HS-5 (cell line): ENCODE data around the gene DIP2B.

ENCODE experiments used
- DNase-seq: peaks from one replicate; pipeline ENCODE4 v3.0.0-alpha.2; 2012; ENCODE audit warnings: low read depth

DIP2B gene

GRCh38 chr12:50574601-50575348, 70.0 kb downstream of the DIP2B start:
- no peak for DNase-seq

DNA sequence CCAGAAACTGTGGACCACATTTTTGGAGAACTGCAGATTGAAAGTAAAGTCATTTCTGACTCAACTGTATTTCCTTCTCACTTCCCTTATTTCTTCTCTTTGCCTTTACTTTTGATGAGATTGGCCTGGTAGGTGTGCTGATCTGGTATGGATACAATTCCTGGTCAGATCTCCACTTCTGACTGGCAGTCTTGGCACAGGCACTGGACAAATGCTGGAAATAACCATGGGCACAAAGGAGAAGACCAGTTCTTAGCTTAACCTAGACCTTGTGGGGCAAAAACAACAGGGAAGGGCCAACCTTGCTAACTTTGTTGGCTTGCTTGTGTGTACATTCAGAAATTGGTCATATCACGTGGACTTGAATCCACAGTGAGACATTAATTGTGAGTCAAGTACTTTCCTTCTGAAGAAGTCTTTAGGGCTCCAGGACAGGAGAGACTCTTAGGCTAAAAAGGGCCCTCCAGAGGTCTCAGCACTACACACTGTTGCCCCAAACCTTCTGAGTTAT, 75.0 kb downstream of the DIP2B start:
- no peak for DNase-seq

GRCh38 chr12:50580436-50580835, 75.7 kb downstream of the DIP2B start:
- no peak for DNase-seq

GRCh38 chr12:50581226-50582184, 76.7 kb downstream of the DIP2B start:
- DNase-seq: no peak

DNA sequence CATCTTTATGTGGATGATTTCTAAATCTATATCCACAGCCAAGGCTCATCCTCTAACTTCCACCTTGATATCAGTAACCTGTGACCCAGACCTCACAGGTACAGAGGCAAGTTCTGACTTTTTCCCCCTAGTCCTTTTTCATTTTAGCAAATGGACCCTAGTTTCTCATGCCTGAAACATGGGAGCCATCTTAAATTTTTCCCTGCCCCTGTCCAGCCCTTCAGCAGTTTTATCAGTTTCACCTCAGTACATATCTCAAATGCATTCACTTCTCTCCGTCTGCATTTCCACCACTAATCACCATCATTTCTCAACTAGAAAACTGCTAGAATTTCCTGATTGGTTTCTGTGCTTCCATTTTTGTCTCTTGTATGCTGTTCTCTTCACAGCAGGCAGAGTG, 79.3 kb downstream of the DIP2B start:
- no peak for DNase-seq

GRCh38 chr12:50589650-50590435, 85.1 kb downstream of the DIP2B start:
- DNase-seq: peak; percentile 81

GRCh38 chr12:50590869-50591268, 86.1 kb downstream of the DIP2B start:
- DNase-seq: no peak

- DNase-seq: no peak
Observed at GRCh38 chr12:50595667-50596066, 90.9 kb downstream of the DIP2B start.

DNA sequence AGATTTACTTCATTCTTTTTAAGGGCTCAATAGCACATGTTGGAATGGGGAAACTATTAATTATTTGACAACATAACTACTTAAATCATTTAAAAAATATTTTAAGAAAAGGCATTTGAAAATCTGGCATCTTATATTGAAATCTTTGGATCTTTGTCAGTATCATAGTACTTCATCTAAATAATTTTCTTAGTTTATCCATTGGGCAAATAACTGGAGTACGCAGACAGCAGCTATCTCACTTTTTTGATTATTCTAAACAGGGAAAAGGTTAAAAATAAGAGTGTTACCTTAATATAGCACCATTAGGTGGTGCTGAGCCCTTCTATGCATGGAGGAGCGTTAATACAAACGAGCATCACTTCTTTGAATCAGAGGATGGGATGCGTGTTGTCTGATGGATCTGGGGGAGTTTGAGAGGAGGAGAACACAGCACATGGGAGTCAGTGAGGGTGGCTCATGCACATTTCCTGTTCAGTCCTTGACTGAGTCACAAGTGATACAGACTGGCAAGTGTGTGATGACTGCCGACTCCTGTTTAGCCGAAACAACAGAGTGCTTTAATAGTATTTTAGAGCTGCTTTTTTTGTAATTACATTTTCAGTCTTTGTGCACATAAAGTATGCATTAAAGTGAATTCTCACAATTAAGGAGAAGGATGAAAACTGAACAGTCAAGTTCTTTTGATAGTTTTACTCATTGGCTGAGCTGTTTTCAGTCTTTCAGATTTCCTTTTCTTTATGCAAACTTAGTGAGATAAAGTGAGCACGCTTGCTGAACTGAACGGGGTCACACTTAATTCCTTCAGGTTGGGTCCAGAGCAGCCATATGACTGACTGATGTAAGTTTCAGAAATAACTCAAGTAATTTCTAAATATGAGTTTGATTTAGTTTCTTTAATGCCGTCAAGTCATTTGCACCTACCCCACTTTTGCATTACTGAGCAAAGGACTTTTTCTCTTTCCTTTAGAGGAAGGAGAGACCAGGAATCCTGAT, 92.7 kb downstream of the DIP2B start:
- peak; percentile 87 for DNase-seq

DNA sequence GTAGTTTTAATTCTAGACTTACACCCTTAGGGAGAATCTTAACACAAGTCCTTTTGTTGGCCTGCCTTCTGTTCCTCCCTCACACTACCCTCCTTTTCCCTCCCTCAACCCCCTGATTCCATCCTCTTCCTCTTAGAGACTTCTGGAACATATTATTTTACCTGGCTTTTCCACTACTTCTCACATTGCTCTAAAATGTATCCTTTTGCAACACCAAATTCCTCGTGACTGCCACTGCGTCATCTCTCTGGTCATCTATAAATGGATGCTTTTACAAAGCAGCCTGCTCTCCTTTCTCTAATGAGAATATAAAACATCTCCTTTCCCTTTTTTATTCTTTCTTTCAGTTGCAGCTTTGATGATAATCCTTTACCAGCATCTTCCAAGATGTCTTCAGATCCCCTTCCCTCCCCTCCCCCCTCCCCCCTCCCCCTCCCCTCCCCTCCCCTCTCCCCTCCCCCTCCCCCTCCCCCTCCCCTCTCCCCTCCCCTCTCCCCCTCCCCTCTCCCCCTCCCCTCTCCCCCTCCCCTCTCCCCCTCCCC, 93.6 kb downstream of the DIP2B start:
- DNase-seq: no peak

DNA sequence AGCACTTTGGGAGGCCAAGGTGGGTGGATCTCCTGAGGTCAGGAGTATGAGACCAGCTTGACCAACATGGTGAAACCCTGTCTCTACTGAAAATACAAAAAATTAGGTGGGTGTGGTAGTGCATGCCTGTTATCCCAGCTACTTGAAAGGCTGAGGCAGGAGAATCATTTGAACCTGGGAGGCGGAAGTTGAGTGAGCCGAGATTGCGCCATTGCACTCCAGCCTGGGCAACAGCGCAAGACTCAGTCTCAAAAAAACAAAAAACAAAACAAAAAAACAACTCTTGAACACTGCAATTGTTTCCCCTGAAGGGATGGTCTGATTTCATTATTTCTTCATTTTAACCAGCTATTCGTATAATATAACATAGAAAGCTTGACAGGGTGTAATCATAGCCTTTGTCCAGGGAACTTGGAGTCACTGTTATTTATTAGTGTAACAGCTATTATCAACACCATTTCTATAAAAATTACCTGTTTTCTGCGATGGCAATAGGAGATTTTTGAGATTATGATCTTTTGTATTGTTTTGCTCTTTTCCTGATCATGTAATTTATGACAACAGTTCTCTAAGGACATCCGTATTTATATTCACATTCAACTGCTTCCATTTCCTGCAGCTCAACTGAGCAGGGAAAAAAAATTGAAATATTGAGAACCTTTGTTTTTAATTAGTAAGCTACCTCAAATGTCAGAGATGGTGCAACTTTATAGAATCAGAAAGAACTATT, 94.7 kb downstream of the DIP2B start:
- DNase-seq: no peak

DNA sequence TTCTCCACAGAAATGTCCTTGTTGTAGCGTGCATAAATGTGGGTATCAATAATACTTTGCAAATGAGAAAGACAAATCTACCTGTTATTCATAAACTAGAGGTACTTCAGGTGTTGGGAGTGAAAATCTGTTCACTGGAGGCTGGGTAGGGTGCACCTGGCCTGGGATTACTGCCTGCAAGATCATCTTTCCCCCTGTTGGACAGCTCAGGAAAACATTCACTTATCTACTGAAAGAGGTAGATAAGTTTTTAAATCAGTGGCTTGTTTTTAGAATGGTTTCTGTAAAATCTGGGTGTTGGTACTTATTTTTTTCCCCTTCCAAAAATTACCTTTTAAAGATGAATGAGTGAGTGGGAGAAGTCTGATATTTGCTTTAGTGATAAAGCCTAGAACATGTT, 95.6 kb downstream of the DIP2B start:
- no peak for DNase-seq

- no peak for DNase-seq
Observed at GRCh38 chr12:50603817-50604639, 99.2 kb downstream of the DIP2B start.

DNA sequence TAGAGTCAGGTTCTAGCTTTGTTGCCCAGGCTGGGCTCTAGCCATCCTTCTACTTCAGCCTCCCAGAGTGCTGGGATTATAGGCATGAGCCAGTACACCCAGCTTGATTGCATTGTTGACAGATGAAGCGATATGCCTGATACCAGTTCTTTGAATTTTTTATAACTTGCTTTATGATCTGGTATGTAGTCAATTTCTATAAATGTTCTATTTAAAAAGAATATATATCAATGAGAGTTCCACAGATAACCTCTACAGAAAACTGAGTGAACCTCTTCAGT, 99.8 kb downstream of the DIP2B start:
- no peak for DNase-seq

DNA sequence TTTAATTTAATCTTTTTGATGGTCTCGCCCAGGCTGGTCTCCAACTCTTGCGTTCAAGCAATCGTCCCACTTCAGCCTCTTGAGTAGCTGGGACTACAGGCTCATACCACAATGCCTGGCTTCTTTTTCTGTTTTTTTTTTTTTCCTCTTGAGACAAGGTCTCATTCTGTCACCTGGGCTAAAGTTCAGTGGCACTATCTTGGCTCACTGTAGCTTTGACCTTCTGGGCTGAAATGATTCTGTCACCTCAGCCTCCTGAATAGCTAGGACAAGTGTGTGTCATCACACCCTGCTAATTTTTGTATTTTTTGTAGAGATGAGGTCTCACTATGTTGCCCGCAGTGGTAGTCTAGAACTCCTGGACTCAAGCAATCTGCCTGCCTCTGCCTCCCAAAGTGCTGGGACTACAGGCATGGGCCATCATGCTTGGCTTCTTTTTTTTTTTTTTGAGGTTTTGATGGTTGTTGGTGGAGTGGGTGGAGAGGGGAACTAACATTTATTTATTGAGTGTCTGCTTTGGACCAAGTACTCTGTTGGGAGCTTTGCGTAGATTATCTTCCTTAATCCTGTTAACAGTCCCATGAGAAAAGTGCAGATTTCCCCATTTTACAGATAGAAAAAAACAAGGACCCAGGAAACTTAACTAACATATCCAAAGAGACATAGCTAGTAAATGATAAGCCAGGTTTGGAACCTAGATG, 102.0 kb downstream of the DIP2B start:
- no peak for DNase-seq

- no peak for DNase-seq
Observed at GRCh38 chr12:50609292-50609874, 104.6 kb downstream of the DIP2B start.

DNA sequence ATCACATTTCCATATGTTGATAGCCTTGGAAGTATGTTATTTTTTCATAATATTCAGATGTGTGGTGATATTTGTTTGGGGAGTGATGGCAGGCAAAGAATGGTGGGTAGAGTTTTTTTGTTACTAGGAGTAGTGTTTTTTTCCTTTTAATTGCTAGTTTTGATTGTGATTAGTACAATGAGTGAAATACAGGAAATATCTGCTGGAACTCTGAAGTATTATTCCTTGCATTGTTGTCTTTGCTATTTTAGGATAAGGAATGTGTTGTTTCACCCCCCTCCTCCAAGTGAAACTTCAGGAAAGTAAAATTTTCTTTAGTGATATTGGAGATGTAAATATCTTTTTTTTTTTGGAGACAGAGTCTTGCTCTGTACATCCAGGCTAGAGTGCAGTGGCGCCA, 105.4 kb downstream of the DIP2B start:
- no peak for DNase-seq

DNA sequence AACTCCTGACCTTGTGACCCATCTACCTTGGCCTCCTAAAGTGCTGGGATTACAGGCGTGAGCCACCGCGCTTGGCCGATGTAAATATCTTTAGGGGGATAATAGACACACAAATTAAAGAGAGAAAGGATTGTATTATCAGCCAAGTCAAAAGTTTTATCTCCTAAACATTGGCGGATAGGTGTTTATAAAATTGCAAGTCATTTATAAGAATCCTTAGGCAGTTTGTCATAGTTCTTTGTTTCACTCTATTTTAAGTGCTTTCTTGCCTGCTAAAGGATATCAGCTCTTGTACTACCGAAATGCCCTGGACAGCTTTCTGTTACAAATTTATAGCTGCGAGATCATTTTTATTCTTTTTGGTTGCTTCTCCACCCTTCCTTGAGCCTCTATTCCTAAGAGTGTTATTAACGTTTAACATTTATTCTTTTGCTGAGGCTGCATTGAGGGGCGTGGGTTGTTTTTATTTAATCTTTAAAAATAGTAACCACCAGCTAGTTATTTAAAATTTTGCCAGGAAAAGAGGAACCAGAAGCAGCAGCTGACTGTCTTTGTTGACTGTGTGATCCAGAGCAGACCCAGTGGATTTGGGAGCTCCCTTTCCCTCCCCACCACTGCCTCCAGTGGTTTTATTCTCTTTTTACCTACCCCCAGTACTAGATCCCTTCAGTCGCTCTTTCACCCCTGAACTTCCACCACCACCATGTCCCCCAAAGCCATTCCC, 106.4 kb downstream of the DIP2B start:
- DNase-seq: no peak
